WTC11 (cell line): ENCODE measurements around the gene ZNF664. TPM values are rescaled to one million over a fixed set of nuclear protein-coding genes. Genes with fewer than 3 reads are reported as not detected.

Source experiments
- ATAC-seq: fragments of 200-7000 bp; cut with Tn5 transposase; 2 replicates; pipeline ENCODE4 v1.10.0; 2021; ENCODE audit warnings: mild to moderate bottlenecking, moderate library complexity
- Bru-seq: library from RNA; stranded (reverse); fragments of 400-500 nt; gene quantifications from one replicate; lab custom pipeline; 2021; lab: Mats Ljungman, UMichigan
- CTCF ChIA-PET: fragments of 300-600 bp; sonication (Branson Sonifier 250); formaldehyde crosslinking; loops from one replicate; lab custom pipeline; 2021; ENCODE audit warnings: antibody characterized with exemption; lab: Charles Lee
- POLR2A ChIA-PET: fragments of 350-600 bp; sonication (Branson Sonifier 250); formaldehyde crosslinking; loops from one replicate; lab custom pipeline; 2021; ENCODE audit warnings: antibody characterized with exemption; lab: Charles Lee
- DNase-seq: peaks from one replicate; pipeline ENCODE4 v3.0.0; 2021; ENCODE audit warnings: low spot score
- H3K27ac Mint-ChIP-seq: 2 replicates; pipeline ENCODE4 v1.8.0; 2021; ENCODE audit warnings: mixed read lengths
- H3K27me3 Mint-ChIP-seq: 2 replicates; pipeline ENCODE4 v1.8.0; 2021; ENCODE audit warnings: low read depth, mild to moderate bottlenecking, moderate library complexity, mixed read lengths
- H3K36me3 Mint-ChIP-seq: 2 replicates; pipeline ENCODE4 v1.8.0; 2021; ENCODE audit warnings: mixed read lengths
- H3K4me1 Mint-ChIP-seq: 2 replicates; pipeline ENCODE4 v1.8.0; 2022; ENCODE audit warnings: mixed read lengths
- H3K4me3 Mint-ChIP-seq: 2 replicates; pipeline ENCODE4 v1.8.0; 2021; ENCODE audit warnings: mild to moderate bottlenecking, moderate library complexity, mixed read lengths
- H3K9me3 Mint-ChIP-seq: 2 replicates; pipeline ENCODE4 v1.8.0; 2021; ENCODE audit warnings: mixed read lengths
- AR ChIP-seq: fragments of 250-450 bp; sonication (Bioruptor Pico); IDR thresholded peaks from 2 replicates; pipeline ENCODE4 v1.9.0; 2021; ENCODE audit warnings: mild to moderate bottlenecking
- ATF1 ChIP-seq: sonication (generic); formaldehyde crosslinking; IDR thresholded peaks from 2 replicates; pipeline ENCODE4 v1.8.1; 2023; ENCODE audit warnings: mild to moderate bottlenecking, moderate library complexity, missing genetic modification reagents
- ATF3 ChIP-seq: sonication (generic); formaldehyde crosslinking; conservative IDR thresholded peaks from 2 replicates; pipeline ENCODE4 v1.8.1; 2022; ENCODE audit warnings: mild to moderate bottlenecking, missing genetic modification reagents
- E2F1 ChIP-seq: sonication (generic); formaldehyde crosslinking; IDR thresholded peaks from 2 replicates; pipeline ENCODE4 v1.8.0; 2022; ENCODE audit warnings: mild to moderate bottlenecking, missing genetic modification reagents
- E2F5 ChIP-seq: sonication (generic); formaldehyde crosslinking; IDR thresholded peaks from 2 replicates; pipeline ENCODE4 v1.8.1; 2022; ENCODE audit warnings: mild to moderate bottlenecking, moderate library complexity, missing genetic modification reagents
- EMX1 ChIP-seq: fragments of 250-450 bp; sonication (Bioruptor Pico); IDR thresholded peaks from 2 replicates; pipeline ENCODE4 v1.8.0; 2021; ENCODE audit warnings: mild to moderate bottlenecking
- ESRRA ChIP-seq: sonication (generic); formaldehyde crosslinking; IDR thresholded peaks from 2 replicates; pipeline ENCODE4 v1.8.1; 2022; ENCODE audit warnings: mild to moderate bottlenecking, missing genetic modification reagents, borderline replicate concordance
- GABPB1 ChIP-seq: sonication (generic); formaldehyde crosslinking; IDR thresholded peaks from 2 replicates; pipeline ENCODE4 v1.8.1; 2023; ENCODE audit warnings: mild to moderate bottlenecking, missing genetic modification reagents
- HMGA2 ChIP-seq: fragments of 250-450 bp; sonication (Bioruptor Pico); IDR thresholded peaks from 2 replicates; pipeline ENCODE4 v1.4.0; 2021; ENCODE audit warnings: mild to moderate bottlenecking, moderate library complexity
- NR3C1 ChIP-seq: sonication (generic); formaldehyde crosslinking; conservative IDR thresholded peaks from 2 replicates; pipeline ENCODE4 v1.8.1; 2023; ENCODE audit warnings: low read depth, mild to moderate bottlenecking, missing genetic modification reagents
- OVOL2 ChIP-seq: fragments of 250-450 bp; sonication (Bioruptor Pico); IDR thresholded peaks from 2 replicates; pipeline ENCODE4 v1.9.0; 2021; ENCODE audit warnings: mild to moderate bottlenecking, borderline replicate concordance
- PRRX2 ChIP-seq: fragments of 250-450 bp; sonication (Bioruptor Pico); IDR thresholded peaks from 2 replicates; pipeline ENCODE4 v1.8.0; 2021; ENCODE audit warnings: mild to moderate bottlenecking
- SP1 ChIP-seq: sonication (generic); formaldehyde crosslinking; conservative IDR thresholded peaks from 2 replicates; pipeline ENCODE4 v1.8.1; 2022; ENCODE audit warnings: missing genetic modification reagents
- TEAD4 ChIP-seq: sonication (generic); formaldehyde crosslinking; IDR thresholded peaks from 2 replicates; pipeline ENCODE4 v1.8.0; 2022; ENCODE audit warnings: mild to moderate bottlenecking, missing genetic modification reagents
- TP53 ChIP-seq: sonication (generic); formaldehyde crosslinking; IDR thresholded peaks from 2 replicates; pipeline ENCODE4 v1.8.1; 2023; ENCODE audit warnings: mild to moderate bottlenecking, missing genetic modification reagents
- ZMAT4 ChIP-seq: fragments of 250-450 bp; sonication (Bioruptor Pico); IDR thresholded peaks from 2 replicates; pipeline ENCODE4 v1.9.0; 2021; ENCODE audit warnings: mild to moderate bottlenecking
- ZNF138 ChIP-seq: sonication (generic); formaldehyde crosslinking; conservative IDR thresholded peaks from 2 replicates; pipeline ENCODE4 v1.8.1; 2022; ENCODE audit warnings: mild to moderate bottlenecking, moderate library complexity, missing genetic modification reagents
- ZNF232 ChIP-seq: sonication (generic); formaldehyde crosslinking; IDR thresholded peaks from 2 replicates; pipeline ENCODE4 v1.8.0; 2022; ENCODE audit warnings: mild to moderate bottlenecking, missing genetic modification reagents
- ZNF263 ChIP-seq: sonication (generic); formaldehyde crosslinking; IDR thresholded peaks from 2 replicates; pipeline ENCODE4 v1.8.1; 2022; ENCODE audit warnings: low read depth, mild to moderate bottlenecking, moderate library complexity, missing genetic modification reagents
- ZNF281 ChIP-seq: sonication (generic); formaldehyde crosslinking; IDR thresholded peaks from 2 replicates; pipeline ENCODE4 v1.8.0; 2023; ENCODE audit warnings: mild to moderate bottlenecking, missing genetic modification reagents
- ZNF396 ChIP-seq: fragments of 250-450 bp; sonication (Bioruptor Pico); IDR thresholded peaks from 2 replicates; pipeline ENCODE4 v1.8.0; 2021; ENCODE audit warnings: mild to moderate bottlenecking, moderate library complexity, borderline replicate concordance
- long read RNA-seq, 3 experiments: library from RNA in 1 of 3; library from capped mRNA in 1 of 3; library from polyadenylated mRNA in 1 of 3; unstranded in 2 of 3; stranded (forward) in 1 of 3; transcript quantifications; one replicate each; pipeline ENCODE4 v2.0.0, GENCODE V29; 2021
- total RNA-seq: library from RNA; stranded (reverse); gene quantifications from 3 replicates; pipeline ENCODE4 v1.2.3, GENCODE V29; 2021
- TF ChIP-seq, protein P1 (sequence below): sonication (generic); formaldehyde crosslinking; IDR thresholded peaks from 2 replicates; pipeline ENCODE4 v1.8.0; 2023; ENCODE audit warnings: missing genetic modification reagents, mild to moderate bottlenecking, borderline replicate concordance

ZNF664 gene
- 52.6 to 61.7 TPM (median 58.9 TPM) in 3 replicates for total RNA-seq
- Bru-seq, nascent RNA = percentile 95 among the genes with signal in this experiment
- long read RNA-seq, experiment 1, full-length matches to known transcripts = 24 of 32 reads
- long read RNA-seq, experiment 1, partial matches to known transcripts = 2 of 32 reads
- long read RNA-seq, experiment 1, other reads (novel, unspliced or antisense) = 6 of 32 reads
- long read RNA-seq, experiment 2, full-length matches to known transcripts = 7 of 15 reads
- long read RNA-seq, experiment 2, partial matches to known transcripts = 1 of 15 reads
- long read RNA-seq, experiment 2, other reads (novel, unspliced or antisense) = 7 of 15 reads
- long read RNA-seq, experiment 3, partial matches to known transcripts = 0 of 2 reads
- long read RNA-seq, experiment 3, other reads (novel, unspliced or antisense) = 0 of 2 reads

GRCh38 chr12:123972457-123973401 is at the start of gene ZNF664, which contains the start of gene CCDC92:
Gene ZNF664 (plus strand): TSS chr12:123973215. CDS start chr12:124012145, 38,930 bp downstream.
Gene CCDC92 (minus strand): TSS chr12:123972831. CDS start chr12:123944305, 28,526 bp downstream.
- Mint-ChIP-seq H3K4me3 (peak within 1 kb of the TSS; percentile 91), H3K27me3 (peaks cover 73% of the 10 kb centered on the region), H3K9me3 (no peaks in the 10 kb centered on the region), H3K27ac (peak within 1 kb of the TSS; percentile 44; the same call in 1 of the 2 replicates), H3K36me3 (peaks cover 14% of the 10 kb centered on the region), H3K4me1 (peaks cover 23% of the 10 kb centered on the region)
- ATAC-seq = peak; percentile 84
- POLR2A ChIA-PET = interaction anchor here (1.0 kb wide), 1 partner anchor 67 kb away, joined by 3 read pairs; no protein-coding TSS in a partner anchor
- CTCF ChIA-PET = interaction anchor here (0.5 to 1.2 kb wide), 10 partner anchors 11 to 607 kb away, joined by 3 to 6 read pairs (median 3); no protein-coding TSS in a partner anchor
- peak; percentile 96 for DNase-seq
- TF ChIP-seq TEAD4 = no peak
- no peak for TF ChIP-seq ZNF232 (CRISPR knock-in tag)
- no peak for TF ChIP-seq ATF1 (CRISPR knock-in tag)
- no peak for TF ChIP-seq NR3C1
- no peak for TF ChIP-seq ZNF281 (CRISPR knock-in tag)
- no peak for TF ChIP-seq EMX1 (CRISPR knock-in tag)
- TF ChIP-seq ESRRA (CRISPR knock-in tag) = no peak
- no peak for TF ChIP-seq GABPB1 (CRISPR knock-in tag)
- no peak for TF ChIP-seq ZMAT4
- TF ChIP-seq PRRX2 = no peak
- TF ChIP-seq ZNF138 (CRISPR knock-in tag) = no peak
- TF ChIP-seq HMGA2 (CRISPR knock-in tag) = no peak
- TF ChIP-seq ZNF263 = no peak
- TF ChIP-seq ZNF396 (CRISPR knock-in tag) = no peak
- no peak for TF ChIP-seq E2F1 (CRISPR knock-in tag)
- no peak for TF ChIP-seq ATF3 (CRISPR knock-in tag)
- peak; percentile 81 for TF ChIP-seq E2F5
- 0 out of 2 replicates have a peak, but pooled peaks have one; percentile 14 for TF ChIP-seq TP53 (CRISPR knock-in tag)
- TF ChIP-seq SP1 = peak; percentile 44; the same call in 1 of the 2 replicates
- no peak for TF ChIP-seq AR (CRISPR knock-in tag)
- TF ChIP-seq OVOL2 (CRISPR knock-in tag) = no peak
- TF ChIP-seq, protein P1, sequence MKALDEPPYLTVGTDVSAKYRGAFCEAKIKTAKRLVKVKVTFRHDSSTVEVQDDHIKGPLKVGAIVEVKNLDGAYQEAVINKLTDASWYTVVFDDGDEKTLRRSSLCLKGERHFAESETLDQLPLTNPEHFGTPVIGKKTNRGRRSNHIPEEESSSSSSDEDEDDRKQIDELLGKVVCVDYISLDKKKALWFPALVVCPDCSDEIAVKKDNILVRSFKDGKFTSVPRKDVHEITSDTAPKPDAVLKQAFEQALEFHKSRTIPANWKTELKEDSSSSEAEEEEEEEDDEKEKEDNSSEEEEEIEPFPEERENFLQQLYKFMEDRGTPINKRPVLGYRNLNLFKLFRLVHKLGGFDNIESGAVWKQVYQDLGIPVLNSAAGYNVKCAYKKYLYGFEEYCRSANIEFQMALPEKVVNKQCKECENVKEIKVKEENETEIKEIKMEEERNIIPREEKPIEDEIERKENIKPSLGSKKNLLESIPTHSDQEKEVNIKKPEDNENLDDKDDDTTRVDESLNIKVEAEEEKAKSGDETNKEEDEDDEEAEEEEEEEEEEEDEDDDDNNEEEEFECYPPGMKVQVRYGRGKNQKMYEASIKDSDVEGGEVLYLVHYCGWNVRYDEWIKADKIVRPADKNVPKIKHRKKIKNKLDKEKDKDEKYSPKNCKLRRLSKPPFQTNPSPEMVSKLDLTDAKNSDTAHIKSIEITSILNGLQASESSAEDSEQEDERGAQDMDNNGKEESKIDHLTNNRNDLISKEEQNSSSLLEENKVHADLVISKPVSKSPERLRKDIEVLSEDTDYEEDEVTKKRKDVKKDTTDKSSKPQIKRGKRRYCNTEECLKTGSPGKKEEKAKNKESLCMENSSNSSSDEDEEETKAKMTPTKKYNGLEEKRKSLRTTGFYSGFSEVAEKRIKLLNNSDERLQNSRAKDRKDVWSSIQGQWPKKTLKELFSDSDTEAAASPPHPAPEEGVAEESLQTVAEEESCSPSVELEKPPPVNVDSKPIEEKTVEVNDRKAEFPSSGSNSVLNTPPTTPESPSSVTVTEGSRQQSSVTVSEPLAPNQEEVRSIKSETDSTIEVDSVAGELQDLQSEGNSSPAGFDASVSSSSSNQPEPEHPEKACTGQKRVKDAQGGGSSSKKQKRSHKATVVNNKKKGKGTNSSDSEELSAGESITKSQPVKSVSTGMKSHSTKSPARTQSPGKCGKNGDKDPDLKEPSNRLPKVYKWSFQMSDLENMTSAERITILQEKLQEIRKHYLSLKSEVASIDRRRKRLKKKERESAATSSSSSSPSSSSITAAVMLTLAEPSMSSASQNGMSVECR (CRISPR knock-in tag) = no peak
